Smooth muscle cell (in vitro differentiated cells): Measurements from ENCODE around the gene AP2A1. TPM values are rescaled to one million over a fixed set of nuclear protein-coding genes. Genes with fewer than 3 reads are reported as not detected.

ENCODE experiments used
- DNase-seq: peaks from one replicate; lab custom pipeline; 2025; ENCODE audit not compliant: unreplicated experiment; lab: John Stamatoyannopoulos, UW
- H2AFZ ChIP-seq: fragments of 200-600 bp; sonication (generic); 2 replicates; pipeline ENCODE4 v1.6.0; 2016; ENCODE audit warnings: antibody characterized with exemption, low read depth, mild to moderate bottlenecking
- H3F3A ChIP-seq: fragments of 200-600 bp; sonication (generic); 2 replicates; pipeline ENCODE4 v1.6.0; 2017; ENCODE audit warnings: antibody characterized with exemption, low read depth
- H3K27ac ChIP-seq: fragments of 200-600 bp; sonication (generic); 2 replicates; pipeline ENCODE4 v1.5.1; 2016; ENCODE audit warnings: low read depth, mild to moderate bottlenecking
- H3K27me3 ChIP-seq: fragments of 200-600 bp; sonication (generic); 2 replicates; pipeline ENCODE4 v1.6.1; 2016; ENCODE audit warnings: low read depth, mild to moderate bottlenecking
- H3K36me3 ChIP-seq: fragments of 200-600 bp; sonication (generic); 2 replicates; pipeline ENCODE4 v1.5.1; 2016; ENCODE audit warnings: low read depth
- H3K4me1 ChIP-seq: fragments of 200-600 bp; sonication (generic); 2 replicates; pipeline ENCODE4 v1.5.1; 2016; ENCODE audit warnings: low read depth
- H3K4me2 ChIP-seq: fragments of 200-600 bp; sonication (generic); 2 replicates; pipeline ENCODE4 v1.6.0; 2016; ENCODE audit warnings: mild to moderate bottlenecking
- H3K4me3 ChIP-seq: fragments of 200-600 bp; sonication (generic); 2 replicates; pipeline ENCODE4 v1.5.1; 2016; ENCODE audit warnings: mild to moderate bottlenecking
- H3K79me2 ChIP-seq: fragments of 200-600 bp; sonication (generic); 2 replicates; pipeline ENCODE4 v1.6.0; 2016; ENCODE audit warnings: low read depth, mild to moderate bottlenecking
- H3K9ac ChIP-seq: fragments of 200-600 bp; sonication (generic); 2 replicates; pipeline ENCODE4 v1.6.0; 2016; ENCODE audit warnings: low read depth
- H3K9me3 ChIP-seq: fragments of 200-600 bp; sonication (generic); replicated peaks from 2 replicates; pipeline ENCODE4 v1.5.1; 2016; ENCODE audit warnings: low read depth
- H4K20me1 ChIP-seq: fragments of 200-600 bp; sonication (generic); 2 replicates; pipeline ENCODE4 v1.6.0; 2016; ENCODE audit warnings: low read depth
- whole genome bisulfite sequencing: methylation state at CpG from one replicate; pipeline ENCODE4 v1.1.7; 2016; ENCODE audit warnings: low lambda C conversion rate; 5-methylcytosine and 5-hydroxymethylcytosine counted together
- polyA plus RNA-seq: library from polyadenylated mRNA; unstranded; fragments of >200 nt; fragmentation: Nextera tagmentation; extraction: Ambion mirVana; gene quantifications from 2 replicates; pipeline ENCODE4 v1.2.1, GENCODE V29; 2016
- total RNA-seq: library from RNA; depleted of rRNA; stranded (reverse); fragments of >200 nt; gene quantifications from 2 replicates; pipeline ENCODE4 v1.2.3, GENCODE V29; 2014
- TF ChIP-seq, protein P1 (sequence below): fragments of 200-600 bp; sonication (generic); IDR thresholded peaks from 2 replicates; pipeline ENCODE4 v1.5.1; 2017; ENCODE audit warnings: borderline replicate concordance, mild to moderate bottlenecking, antibody characterized with exemption; ENCODE audit not compliant: insufficient read depth, poor library complexity, severe bottlenecking

The AP2A1 gene
- total and polyA plus RNA-seq, 2 experiments from 2014 or later = 57.7 to 65.2 TPM

DNA sequence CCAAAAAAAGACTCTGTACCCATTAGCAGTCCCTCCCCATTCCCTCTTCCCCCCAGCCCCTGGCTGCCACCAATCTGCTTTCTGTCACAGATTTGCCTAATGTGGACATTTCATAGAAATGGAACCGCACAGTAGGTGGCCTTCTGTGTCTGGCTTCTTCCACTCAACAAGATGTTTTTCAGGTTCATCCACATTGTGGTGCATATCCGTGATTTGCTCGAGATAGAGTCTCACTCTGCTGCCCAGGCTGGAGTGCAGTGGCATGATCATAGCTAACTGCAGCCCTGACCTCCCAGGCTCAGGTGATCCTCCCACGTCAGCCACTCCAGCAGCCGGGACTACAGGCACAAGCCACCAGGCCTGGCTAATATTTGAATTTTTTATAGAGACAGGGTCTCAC is 20.9 kb downstream of the AP2A1 start:
- no peak overlapping the region for H3K9ac ChIP-seq
- TF ChIP-seq, protein P1, sequence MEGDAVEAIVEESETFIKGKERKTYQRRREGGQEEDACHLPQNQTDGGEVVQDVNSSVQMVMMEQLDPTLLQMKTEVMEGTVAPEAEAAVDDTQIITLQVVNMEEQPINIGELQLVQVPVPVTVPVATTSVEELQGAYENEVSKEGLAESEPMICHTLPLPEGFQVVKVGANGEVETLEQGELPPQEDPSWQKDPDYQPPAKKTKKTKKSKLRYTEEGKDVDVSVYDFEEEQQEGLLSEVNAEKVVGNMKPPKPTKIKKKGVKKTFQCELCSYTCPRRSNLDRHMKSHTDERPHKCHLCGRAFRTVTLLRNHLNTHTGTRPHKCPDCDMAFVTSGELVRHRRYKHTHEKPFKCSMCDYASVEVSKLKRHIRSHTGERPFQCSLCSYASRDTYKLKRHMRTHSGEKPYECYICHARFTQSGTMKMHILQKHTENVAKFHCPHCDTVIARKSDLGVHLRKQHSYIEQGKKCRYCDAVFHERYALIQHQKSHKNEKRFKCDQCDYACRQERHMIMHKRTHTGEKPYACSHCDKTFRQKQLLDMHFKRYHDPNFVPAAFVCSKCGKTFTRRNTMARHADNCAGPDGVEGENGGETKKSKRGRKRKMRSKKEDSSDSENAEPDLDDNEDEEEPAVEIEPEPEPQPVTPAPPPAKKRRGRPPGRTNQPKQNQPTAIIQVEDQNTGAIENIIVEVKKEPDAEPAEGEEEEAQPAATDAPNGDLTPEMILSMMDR = no peak
- no peak overlapping the region for H3K4me3 ChIP-seq
- no peaks in the 10 kb centered on the region for H3K9me3 ChIP-seq
- H3K27ac ChIP-seq = no peak overlapping the region
- no peak overlapping the region for H2AFZ ChIP-seq
- no peak overlapping the region for H3K4me2 ChIP-seq
- H3K4me1 ChIP-seq = no peaks in the 10 kb centered on the region
- peaks cover 47% of the 10 kb centered on the region for H4K20me1 ChIP-seq
- peaks cover 3% of the 10 kb centered on the region for H3K79me2 ChIP-seq
- H3K27me3 ChIP-seq = no peaks in the 10 kb centered on the region
- H3K36me3 ChIP-seq = peaks cover 8% of the 10 kb centered on the region
- WGBS = 85% methylated on average over 5 of the region's 5 CpGs
- peaks cover 24% of the 10 kb centered on the region for H3F3A ChIP-seq
- no peak for DNase-seq

DNA sequence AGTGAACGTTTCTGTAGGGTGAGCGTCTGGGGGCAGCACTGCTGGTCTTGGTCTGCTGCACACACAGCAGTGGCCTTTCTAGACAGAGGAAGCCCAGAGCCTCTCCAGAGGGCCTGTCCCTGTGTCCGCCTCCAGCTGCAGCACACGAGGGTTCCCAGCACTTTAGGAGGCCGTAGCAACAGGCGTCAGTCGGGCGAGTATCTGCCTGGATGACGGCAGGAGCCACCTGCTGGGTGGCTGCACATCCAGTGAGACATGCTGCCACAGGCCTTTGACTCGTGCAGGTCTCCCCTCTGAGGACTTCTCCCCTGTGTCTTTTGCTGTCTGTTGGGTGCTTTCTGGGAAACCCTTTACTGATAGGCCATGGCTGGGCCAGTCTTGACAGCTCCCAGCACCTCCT is 22.1 kb downstream of the AP2A1 start:
- 92% methylated on average over 10 of the region's 10 CpGs for WGBS
- no peaks in the 10 kb centered on the region for H3K4me1 ChIP-seq
- peaks cover 3% of the 10 kb centered on the region for H3K36me3 ChIP-seq
- peaks cover 47% of the 10 kb centered on the region for H4K20me1 ChIP-seq
- H3K79me2 ChIP-seq = peaks cover 3% of the 10 kb centered on the region
- H3K4me3 ChIP-seq = no peak overlapping the region
- TF ChIP-seq, protein P1 = no peak
- H3K27me3 ChIP-seq = no peaks in the 10 kb centered on the region
- H3K27ac ChIP-seq = no peak overlapping the region
- H3K4me2 ChIP-seq = no peak overlapping the region
- H3K9me3 ChIP-seq = no peaks in the 10 kb centered on the region
- H3F3A ChIP-seq = peaks cover 19% of the 10 kb centered on the region
- H3K9ac ChIP-seq = no peak overlapping the region
- H2AFZ ChIP-seq = no peak overlapping the region
- no peak for DNase-seq

DNA sequence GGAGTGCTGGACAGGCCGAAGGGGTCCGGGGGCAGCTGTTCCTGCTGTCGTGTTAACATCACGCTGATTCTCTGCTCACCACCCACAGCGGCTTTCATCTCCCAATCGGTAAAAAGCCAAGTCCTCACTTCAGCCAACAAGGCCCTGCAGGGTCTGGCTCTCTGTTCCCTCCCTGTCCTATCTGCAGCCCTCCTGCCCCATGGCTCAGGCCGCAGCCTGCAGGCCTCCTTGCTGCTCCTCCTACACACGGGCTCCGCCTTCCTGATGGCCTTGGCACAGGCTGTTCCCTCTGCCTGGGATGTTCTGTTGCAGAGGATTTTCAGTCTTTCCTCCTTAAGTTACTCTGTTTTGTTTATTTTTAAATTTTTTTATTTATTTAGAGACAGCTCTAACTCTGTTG is 24.1 kb downstream of the AP2A1 start:
- Histone ChIP-seq H4K20me1 (peaks cover 45% of the 10 kb centered on the region), H3K4me2 (no peak overlapping the region), H3K79me2 (peaks cover 3% of the 10 kb centered on the region), H3F3A (peaks cover 6% of the 10 kb centered on the region), H3K27me3 (no peaks in the 10 kb centered on the region), H2AFZ (no peak overlapping the region), H3K27ac (no peak overlapping the region), H3K36me3 (no peaks in the 10 kb centered on the region), H3K4me3 (no peak overlapping the region), H3K9ac (no peak overlapping the region), H3K4me1 (no peaks in the 10 kb centered on the region), H3K9me3 (no peaks in the 10 kb centered on the region)
- WGBS = 89% methylated on average over 9 of the region's 9 CpGs
- no peak for DNase-seq
- TF ChIP-seq, protein P1 = no peak

DNA sequence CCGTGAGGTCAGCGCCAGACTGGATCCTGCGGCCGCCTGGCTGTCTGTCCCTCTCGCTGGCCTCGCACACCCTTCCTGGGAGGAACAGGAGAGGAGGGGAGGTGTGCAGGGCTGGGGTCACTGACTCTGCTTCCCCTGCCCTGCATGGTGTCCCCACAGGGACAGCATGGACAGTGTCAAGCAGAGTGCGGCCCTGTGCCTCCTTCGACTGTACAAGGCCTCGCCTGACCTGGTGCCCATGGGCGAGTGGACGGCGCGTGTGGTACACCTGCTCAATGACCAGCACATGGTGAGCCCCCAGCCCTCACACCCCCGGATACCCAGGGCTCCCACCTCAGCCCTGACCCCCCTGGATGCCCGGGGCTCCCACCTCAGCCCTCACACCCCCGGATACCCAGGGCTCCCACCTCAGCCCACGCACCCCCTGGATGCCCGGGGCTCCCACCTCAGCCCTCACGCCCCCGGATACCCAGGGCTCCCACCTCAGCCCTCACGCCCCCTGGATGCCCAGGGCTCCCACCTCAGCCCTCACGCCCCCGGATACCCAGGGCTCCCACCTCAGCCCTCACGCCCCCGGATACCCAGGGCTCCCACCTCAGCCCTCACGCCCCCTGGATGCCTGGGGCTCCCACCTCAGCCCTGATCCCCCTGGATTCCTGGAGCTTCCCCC is 25.1 kb downstream of the AP2A1 start:
- no peak overlapping the region for H2AFZ ChIP-seq
- no peak overlapping the region for H3K9ac ChIP-seq
- no peaks in the 10 kb centered on the region for H3K4me1 ChIP-seq
- H3K27me3 ChIP-seq = no peaks in the 10 kb centered on the region
- H3K79me2 ChIP-seq = peaks cover 3% of the 10 kb centered on the region
- no peaks in the 10 kb centered on the region for H3K36me3 ChIP-seq
- peaks cover 2% of the 10 kb centered on the region for H3F3A ChIP-seq
- H4K20me1 ChIP-seq = peaks cover 35% of the 10 kb centered on the region
- TF ChIP-seq, protein P1 = no peak
- no peak overlapping the region for H3K27ac ChIP-seq
- H3K4me2 ChIP-seq = no peak overlapping the region
- no peaks in the 10 kb centered on the region for H3K9me3 ChIP-seq
- no peak for DNase-seq
- 96% methylated on average over 18 of the region's 26 CpGs for WGBS
- no peak overlapping the region for H3K4me3 ChIP-seq
